A549 (cell line): Measurements from ENCODE around the gene TPD52L1.

Source experiments
- BHLHE40 ChIP-seq: IDR thresholded peaks from 2 replicates; pipeline ENCODE4 v1.6.1; 2012; ENCODE audit warnings: low read depth, low read length, inconsistent platforms
- CBX2 ChIP-seq: fragments of 200-600 bp; sonication (generic); IDR thresholded peaks from 2 replicates; pipeline ENCODE4 v1.6.1; 2016; ENCODE audit warnings: low read depth, mild to moderate bottlenecking, borderline replicate concordance
- CTCF ChIP-seq: fragments of >200 bp; sonication (Bioruptor Twin); formaldehyde crosslinking; IDR thresholded peaks from 3 replicates; pipeline ENCODE4 v1.5.1; 2016
- EHMT2 ChIP-seq: fragments of 200-600 bp; sonication (generic); IDR thresholded peaks from 2 replicates; pipeline ENCODE4 v1.6.1; 2016; ENCODE audit warnings: antibody characterized with exemption, low read depth, mild to moderate bottlenecking, moderate library complexity
- KDM5A ChIP-seq: fragments of 200-600 bp; sonication (generic); IDR thresholded peaks from 2 replicates; pipeline ENCODE4 v1.6.1; 2016; ENCODE audit warnings: antibody characterized with exemption, mild to moderate bottlenecking
- MAX ChIP-seq: IDR thresholded peaks from 2 replicates; pipeline ENCODE4 v1.6.1; 2012
- POLR2A ChIP-seq: IDR thresholded peaks from 2 replicates; pipeline ENCODE4 v1.6.1; 2012; ENCODE audit warnings: mild to moderate bottlenecking, low read length
- REST ChIP-seq: fragments of 200-600 bp; sonication (generic); IDR thresholded peaks from 2 replicates; pipeline ENCODE4 v1.6.1; 2016; ENCODE audit warnings: antibody characterized with exemption, mild to moderate bottlenecking, moderate library complexity
- USF2 ChIP-seq: fragments of 450-650 bp; IDR thresholded peaks from 2 replicates; pipeline ENCODE4 v1.6.1; 2014; ENCODE audit warnings: antibody characterized with exemption

- TF ChIP-seq CBX2, result no peak
- no peak for TF ChIP-seq CTCF
- TF ChIP-seq EHMT2, result no peak
- TF ChIP-seq KDM5A, result no peak
- TF ChIP-seq MAX, result no peak
- no peak for TF ChIP-seq POLR2A
- no peak for TF ChIP-seq USF2
- no peak for TF ChIP-seq REST
- TF ChIP-seq BHLHE40, result no peak
Observed at GRCh38 chr6:125155344-125155743, 1.8 kb downstream of the TPD52L1 start.
